SK-N-SH (cell line): ENCODE results near the gene NT5C1A. TPM values are rescaled to one million over a fixed set of nuclear protein-coding genes. Genes with fewer than 3 reads are reported as not detected.

Experiments
- CTCF ChIA-PET: fragments of 300-600, 350-600 bp; formaldehyde crosslinking; extraction: SDS; loops from one replicate; lab custom pipeline; 2021; lab: Yijun Ruan, JAX
- POLR2A ChIA-PET: fragments of 350-600 bp; sonication (Branson Sonifier 250); formaldehyde crosslinking; extraction: SDS; loops from one replicate; lab custom pipeline; 2020; ENCODE audit warnings: antibody characterized with exemption, inconsistent platforms; lab: Yijun Ruan, JAX
- DNase-seq: peaks from one replicate; pipeline ENCODE4 v3.0.0; 2012
- H2AFZ ChIP-seq: fragments of 200-600 bp; sonication (generic); 2 replicates; pipeline ENCODE4 v1.8.1; 2016; ENCODE audit warnings: antibody characterized with exemption, mild to moderate bottlenecking, low read depth
- H3F3A ChIP-seq: fragments of 200-600 bp; sonication (generic); replicated peaks from 2 replicates; pipeline ENCODE3; 2016; ENCODE audit warnings: antibody characterized with exemption, mild to moderate bottlenecking; ENCODE audit not compliant: insufficient read depth
- H3K27ac ChIP-seq, 2 experiments: fragments of 200-500 bp in 1 of 2; fragments of 200-600 bp in 1 of 2; sonication (Bioruptor generic) in 1 of 2; sonication (generic), shearing (Covaris generic) in 1 of 2; 2 replicates each; pipeline versions ENCODE4 v1.5.1 to v1.6.1; 2014 to 2016; ENCODE audit warnings: low read depth in 2 of 2, inconsistent platforms in 1 of 2, low read length in 1 of 2, mild to moderate bottlenecking in 1 of 2, mixed read lengths in 1 of 2
- H3K27me3 ChIP-seq: fragments of 200-600 bp; sonication (generic), shearing (Covaris generic); 2 replicates; pipeline ENCODE4 v1.6.1; 2016; ENCODE audit warnings: mixed run types; ENCODE audit not compliant: insufficient read depth
- H3K36me3 ChIP-seq, 2 experiments: fragments of 200-500 bp in 1 of 2; fragments of 200-600 bp in 1 of 2; sonication (Bioruptor generic) in 1 of 2; sonication (generic) in 1 of 2; replicated peaks in 1 of 2; 2 replicates each; pipeline versions ENCODE3 to v1.5.1; 2014 to 2016; ENCODE audit warnings: low read length in 1 of 2, mild to moderate bottlenecking in 1 of 2; ENCODE audit not compliant: insufficient read depth in 2 of 2, control insufficient read depth in 1 of 2
- H3K4me1 ChIP-seq, 2 experiments: fragments of 200-500 bp in 1 of 2; fragments of 200-600 bp in 1 of 2; sonication (Bioruptor generic) in 1 of 2; sonication (generic), shearing (Covaris generic) in 1 of 2; 2 replicates each; pipeline versions ENCODE4 v1.5.1 to v1.6.1; 2014 to 2016; ENCODE audit warnings: low read depth in 1 of 2, low read length in 1 of 2, mixed run types in 1 of 2; ENCODE audit not compliant: insufficient read depth in 2 of 2, control insufficient read depth in 1 of 2
- H3K4me2 ChIP-seq: fragments of 200-600 bp; sonication (generic), shearing (Covaris generic); 2 replicates; pipeline ENCODE4 v1.6.1; 2017; ENCODE audit warnings: mixed run types
- H3K4me3 ChIP-seq, 2 experiments: fragments of 200-500 bp in 1 of 2; fragments of 200-600 bp in 1 of 2; sonication (Bioruptor generic) in 1 of 2; sonication (generic), shearing (Covaris generic) in 1 of 2; 2 replicates each; pipeline versions ENCODE4 v1.5.1 to v1.8.1; 2014 to 2016; ENCODE audit warnings: low read depth in 2 of 2, inconsistent platforms in 1 of 2, low read length in 1 of 2, mild to moderate bottlenecking in 1 of 2, mixed read lengths in 1 of 2, moderate library complexity in 1 of 2
- H3K79me2 ChIP-seq: fragments of 200-600 bp; sonication (generic); 2 replicates; pipeline ENCODE4 v1.8.1; 2017; ENCODE audit warnings: mild to moderate bottlenecking; ENCODE audit not compliant: insufficient read depth
- H3K9ac ChIP-seq: fragments of 200-600 bp; sonication (generic); 2 replicates; pipeline ENCODE4 v1.6.1; 2017; ENCODE audit warnings: mixed run types
- H3K9me2 ChIP-seq: fragments of 200-600 bp; sonication (generic); 2 replicates; pipeline ENCODE4 v1.6.1; 2017; ENCODE audit warnings: mixed run types
- H3K9me3 ChIP-seq: fragments of 200-600 bp; sonication (generic); 2 replicates; pipeline ENCODE4 v1.6.1; 2017; ENCODE audit warnings: mixed run types, mild to moderate bottlenecking, moderate library complexity
- H4K20me1 ChIP-seq: fragments of 200-600 bp; sonication (generic); 2 replicates; pipeline ENCODE4 v1.6.1; 2017; ENCODE audit warnings: mild to moderate bottlenecking, mixed run types; ENCODE audit not compliant: insufficient read depth
- CHD2 ChIP-seq: fragments of 150-350 bp; IDR thresholded peaks from 2 replicates; pipeline ENCODE4 v1.6.1; 2018; ENCODE audit warnings: low read length; ENCODE audit not compliant: partially characterized antibody
- ELF1 ChIP-seq: IDR thresholded peaks from 2 replicates; pipeline ENCODE4 v1.4.0; 2012
- EP300 ChIP-seq, 2 experiments: IDR thresholded peaks; 2 replicates each; pipeline versions ENCODE4 v1.4.0 to v1.6.1; 2012; ENCODE audit warnings: borderline replicate concordance in 1 of 2, low read depth in 1 of 2, low read length in 1 of 2
- FOXJ3 ChIP-seq: sonication (generic); formaldehyde crosslinking; IDR thresholded peaks from 2 replicates; pipeline ENCODE4 v1.5.1; 2020; ENCODE audit warnings: mild to moderate bottlenecking, missing genetic modification reagents
- MEF2A ChIP-seq: IDR thresholded peaks from 2 replicates; pipeline ENCODE4 v1.4.0; 2012; ENCODE audit warnings: low read depth, borderline replicate concordance
- MXI1 ChIP-seq: IDR thresholded peaks from 2 replicates; pipeline ENCODE4 v1.6.1; 2012; ENCODE audit warnings: mild to moderate bottlenecking, low read depth, low read length, improper control_type of control experiment
- POLR2AphosphoS5 ChIP-seq: IDR thresholded peaks from 2 replicates; pipeline ENCODE4 v1.6.1; 2012; ENCODE audit warnings: low read depth, low read length
- RCOR1 ChIP-seq: fragments of 150-350 bp; IDR thresholded peaks from 2 replicates; pipeline ENCODE4 v1.6.1; 2017; ENCODE audit warnings: antibody characterized with exemption, low read length
- RXRA ChIP-seq: IDR thresholded peaks from 2 replicates; pipeline ENCODE4 v1.4.0; 2012; ENCODE audit warnings: low read depth, mild to moderate bottlenecking, borderline replicate concordance
- SIN3A ChIP-seq: IDR thresholded peaks from 2 replicates; pipeline ENCODE4 v1.6.1; 2012; ENCODE audit warnings: low read depth, mild to moderate bottlenecking, low read length, moderate library complexity, borderline replicate concordance
- TAF1 ChIP-seq: IDR thresholded peaks from 2 replicates; pipeline ENCODE4 v1.6.1; 2012; ENCODE audit warnings: low read depth, mild to moderate bottlenecking, low read length, moderate library complexity, borderline replicate concordance
- TEAD4 ChIP-seq: IDR thresholded peaks from 2 replicates; pipeline ENCODE4 v1.4.0; 2012; ENCODE audit warnings: mild to moderate bottlenecking, borderline replicate concordance; ENCODE audit not compliant: insufficient read depth
- YY1 ChIP-seq: IDR thresholded peaks from 2 replicates; pipeline ENCODE4 v1.4.0; 2012; ENCODE audit warnings: low read depth, mild to moderate bottlenecking
- WGBS: methylation state at CpG from one replicate; pipeline ENCODE4 v1.1.6; 2017; ENCODE audit warnings: low lambda C conversion rate; 5-methylcytosine and 5-hydroxymethylcytosine counted together
- polyA plus RNA-seq, 3 experiments: library from polyadenylated mRNA; depleted of rRNA; stranded (reverse); fragments of >200 nt; gene quantifications; 2 replicates each; pipeline ENCODE4 v1.2.3, GENCODE V29; 2012
- TF ChIP-seq, protein P1 (sequence below): fragments of 150-350 bp; IDR thresholded peaks from 2 replicates; pipeline ENCODE4 v1.6.1; 2016; ENCODE audit warnings: mild to moderate bottlenecking, low read depth, low read length
- TF ChIP-seq, protein P2 (sequence below): IDR thresholded peaks from 2 replicates; pipeline ENCODE4 v1.6.1; 2012; ENCODE audit warnings: mild to moderate bottlenecking, low read depth, low read length, moderate library complexity

Gene NT5C1A
- polyA plus RNA-seq, 1 of the 3 experiments (the other 2 are of a cell fraction), result 0.12 TPM

DNA sequence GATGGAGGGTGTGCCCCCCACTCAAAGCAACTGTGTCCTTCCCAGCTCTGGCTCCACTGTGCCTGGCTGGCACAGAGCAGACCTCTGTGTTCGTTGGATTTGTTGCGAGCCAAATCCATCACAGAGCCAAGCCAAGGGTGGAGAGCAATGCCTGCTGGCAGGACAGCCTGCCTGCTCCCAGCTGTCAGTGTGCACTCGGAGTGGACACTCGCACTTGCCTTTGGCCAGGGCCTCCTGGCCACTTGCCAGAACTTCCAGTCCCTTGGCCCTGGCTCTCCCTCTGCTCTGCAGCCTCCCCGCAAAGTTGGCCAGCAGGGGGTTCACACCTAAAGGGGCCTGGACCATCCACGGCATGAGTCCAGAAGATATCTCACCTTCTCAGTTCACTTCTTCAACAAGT, 48.9 kb downstream of the NT5C1A start:
- no peak overlapping the region for H3K4me3 ChIP-seq
- CTCF ChIA-PET, result interaction anchor here (1.1 to 2.3 kb wide), 9 partner anchors 9 to 35 kb away, joined by 3 to 10 read pairs (median 4); no protein-coding TSS in a partner anchor
- no peaks in the 10 kb centered on the region for H3K9me2 ChIP-seq
- H3K9me3 ChIP-seq, result no peaks in the 10 kb centered on the region
- POLR2A ChIA-PET, result no interaction called here
- peaks cover 4% of the 10 kb centered on the region for H3K27me3 ChIP-seq
- 73% methylated on average over 5 of the region's 6 CpGs for WGBS
- peaks cover 0 to 29% of the 10 kb centered on the region in 2 experiments; a peak in 1 of 4 replicates for H3K4me1 ChIP-seq
- no peaks in the 10 kb centered on the region for H3K79me2 ChIP-seq
- no peak overlapping the region for H3K4me2 ChIP-seq
- no peak overlapping the region for H3K27ac ChIP-seq
- no peak overlapping the region for H2AFZ ChIP-seq
- no peaks in the 10 kb centered on the region for H3K36me3 ChIP-seq
- no peaks in the 10 kb centered on the region for H3F3A ChIP-seq
- peak; percentile 45 for DNase-seq
- H3K9ac ChIP-seq, result no peak overlapping the region
- TF ChIP-seq ELF1, result no peak
- TF ChIP-seq, protein P1, sequence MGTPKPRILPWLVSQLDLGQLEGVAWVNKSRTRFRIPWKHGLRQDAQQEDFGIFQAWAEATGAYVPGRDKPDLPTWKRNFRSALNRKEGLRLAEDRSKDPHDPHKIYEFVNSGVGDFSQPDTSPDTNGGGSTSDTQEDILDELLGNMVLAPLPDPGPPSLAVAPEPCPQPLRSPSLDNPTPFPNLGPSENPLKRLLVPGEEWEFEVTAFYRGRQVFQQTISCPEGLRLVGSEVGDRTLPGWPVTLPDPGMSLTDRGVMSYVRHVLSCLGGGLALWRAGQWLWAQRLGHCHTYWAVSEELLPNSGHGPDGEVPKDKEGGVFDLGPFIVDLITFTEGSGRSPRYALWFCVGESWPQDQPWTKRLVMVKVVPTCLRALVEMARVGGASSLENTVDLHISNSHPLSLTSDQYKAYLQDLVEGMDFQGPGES, result no peak
- TF ChIP-seq TEAD4, result no peak
- no peak for TF ChIP-seq MEF2A
- no peak for TF ChIP-seq CHD2
- TF ChIP-seq YY1, result no peak
- no peaks in the 10 kb centered on the region for H4K20me1 ChIP-seq

DNA sequence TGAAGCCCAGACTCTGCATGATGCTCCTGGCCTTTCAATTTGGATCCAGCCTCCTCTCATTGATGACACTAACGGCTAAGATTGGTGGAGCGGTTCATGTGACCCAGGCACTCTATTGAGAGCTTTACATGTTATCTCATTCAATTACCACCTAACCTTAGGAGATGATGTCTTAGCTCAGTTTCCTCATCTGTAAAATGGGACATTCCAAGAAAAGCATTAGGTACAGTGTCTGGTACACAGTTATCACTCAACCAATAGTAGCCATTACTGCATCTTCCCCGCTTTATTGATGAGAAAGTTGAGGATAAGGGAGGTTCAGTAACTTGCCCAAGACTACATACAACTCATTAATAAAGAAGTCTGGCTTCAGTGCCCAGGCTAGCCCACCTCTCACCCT, 49.5 kb downstream of the NT5C1A start:
- Histone ChIP-seq H3K36me3 (no peaks in the 10 kb centered on the region), H3K9me2 (no peaks in the 10 kb centered on the region), H4K20me1 (no peaks in the 10 kb centered on the region), H3F3A (no peaks in the 10 kb centered on the region), H3K9me3 (no peaks in the 10 kb centered on the region), H3K4me2 (no peak overlapping the region), H2AFZ (no peak overlapping the region), H3K27me3 (peaks cover 4% of the 10 kb centered on the region), H3K27ac (no peak overlapping the region), H3K79me2 (no peaks in the 10 kb centered on the region), H3K4me1 (peaks cover 0 to 29% of the 10 kb centered on the region in 2 experiments; a peak in 1 of 4 replicates), H3K9ac (no peak overlapping the region), H3K4me3 (no peak overlapping the region)
- CTCF ChIA-PET, result interaction anchor here (1.1 to 2.3 kb wide), 8 partner anchors 10 to 36 kb away, joined by 3 to 10 read pairs (median 5); no protein-coding TSS in a partner anchor
- DNase-seq, result no peak
- POLR2A ChIA-PET, result no interaction called here
- TF ChIP-seq TEAD4, result no peak
- TF ChIP-seq EP300 (IDR thresholded peaks at IDR 0.05; ENCODE audit: borderline replicate concordance in 1 of 2, low read depth in 1 of 2, low read length in 1 of 2), result no peak
- 70% methylated on average over 3 of the region's 3 CpGs for WGBS

DNA sequence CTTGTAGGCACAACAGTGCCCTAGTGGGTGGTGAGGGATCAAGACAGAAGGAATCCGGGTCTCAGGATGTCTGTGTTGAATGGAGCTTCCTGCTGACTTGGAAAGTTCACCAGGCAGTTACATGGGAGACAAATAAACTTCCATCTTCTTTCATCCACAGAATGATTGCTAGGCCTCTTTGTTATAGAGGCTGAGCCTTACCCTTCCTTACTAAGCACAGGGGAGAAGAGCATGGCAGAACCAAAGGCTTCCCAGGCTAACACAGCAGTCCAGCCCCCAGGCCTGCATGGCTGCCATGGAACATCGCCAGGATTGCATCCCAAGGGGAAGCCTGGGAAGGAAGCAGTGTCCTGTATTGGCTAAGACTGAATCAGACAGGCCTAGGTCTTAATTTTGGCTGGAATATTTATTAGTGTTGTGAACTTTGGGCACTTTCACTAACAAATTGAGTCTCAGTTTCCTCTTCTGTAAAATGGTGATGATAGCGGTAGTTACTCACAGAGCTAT, 51.2 kb downstream of the NT5C1A start:
- Histone ChIP-seq H3K27me3 (0 out of 2 replicates have a peak, but pooled peaks cover 4% of the 10 kb centered on the region), H3K27ac (no peak overlapping the region), H3K9ac (no peak overlapping the region), H3K4me3 (no peak overlapping the region), H3F3A (no peaks in the 10 kb centered on the region), H3K79me2 (no peaks in the 10 kb centered on the region), H3K9me3 (no peaks in the 10 kb centered on the region), H4K20me1 (no peaks in the 10 kb centered on the region), H3K36me3 (no peaks in the 10 kb centered on the region), H2AFZ (no peak overlapping the region), H3K9me2 (no peaks in the 10 kb centered on the region), H3K4me1 (peaks cover 0 to 21% of the 10 kb centered on the region in 2 experiments; a peak in 1 of 4 replicates), H3K4me2 (no peak overlapping the region)
- no peak for DNase-seq
- ChIA-PET CTCF (interaction anchor here (1.1 to 4.1 kb wide), 2 partner anchors 12 to 15 kb away, joined by 3 to 23 read pairs; no protein-coding TSS in a partner anchor), POLR2A (no interaction called here)
- 73% methylated on average over 2 of the region's 3 CpGs for WGBS
- TF ChIP-seq EP300 (IDR thresholded peaks at IDR 0.05; ENCODE audit: borderline replicate concordance in 1 of 2, low read depth in 1 of 2, low read length in 1 of 2) (no peak), POLR2AphosphoS5 (no peak), FOXJ3 (no peak), MXI1 (no peak), TAF1 (no peak), ELF1 (no peak), TEAD4 (no peak), SIN3A (no peak), RCOR1 (no peak), MEF2A (no peak), RXRA (no peak)
- TF ChIP-seq, protein P1, result no peak
- TF ChIP-seq, protein P2, sequence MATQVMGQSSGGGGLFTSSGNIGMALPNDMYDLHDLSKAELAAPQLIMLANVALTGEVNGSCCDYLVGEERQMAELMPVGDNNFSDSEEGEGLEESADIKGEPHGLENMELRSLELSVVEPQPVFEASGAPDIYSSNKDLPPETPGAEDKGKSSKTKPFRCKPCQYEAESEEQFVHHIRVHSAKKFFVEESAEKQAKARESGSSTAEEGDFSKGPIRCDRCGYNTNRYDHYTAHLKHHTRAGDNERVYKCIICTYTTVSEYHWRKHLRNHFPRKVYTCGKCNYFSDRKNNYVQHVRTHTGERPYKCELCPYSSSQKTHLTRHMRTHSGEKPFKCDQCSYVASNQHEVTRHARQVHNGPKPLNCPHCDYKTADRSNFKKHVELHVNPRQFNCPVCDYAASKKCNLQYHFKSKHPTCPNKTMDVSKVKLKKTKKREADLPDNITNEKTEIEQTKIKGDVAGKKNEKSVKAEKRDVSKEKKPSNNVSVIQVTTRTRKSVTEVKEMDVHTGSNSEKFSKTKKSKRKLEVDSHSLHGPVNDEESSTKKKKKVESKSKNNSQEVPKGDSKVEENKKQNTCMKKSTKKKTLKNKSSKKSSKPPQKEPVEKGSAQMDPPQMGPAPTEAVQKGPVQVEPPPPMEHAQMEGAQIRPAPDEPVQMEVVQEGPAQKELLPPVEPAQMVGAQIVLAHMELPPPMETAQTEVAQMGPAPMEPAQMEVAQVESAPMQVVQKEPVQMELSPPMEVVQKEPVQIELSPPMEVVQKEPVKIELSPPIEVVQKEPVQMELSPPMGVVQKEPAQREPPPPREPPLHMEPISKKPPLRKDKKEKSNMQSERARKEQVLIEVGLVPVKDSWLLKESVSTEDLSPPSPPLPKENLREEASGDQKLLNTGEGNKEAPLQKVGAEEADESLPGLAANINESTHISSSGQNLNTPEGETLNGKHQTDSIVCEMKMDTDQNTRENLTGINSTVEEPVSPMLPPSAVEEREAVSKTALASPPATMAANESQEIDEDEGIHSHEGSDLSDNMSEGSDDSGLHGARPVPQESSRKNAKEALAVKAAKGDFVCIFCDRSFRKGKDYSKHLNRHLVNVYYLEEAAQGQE, result no peak
